Fibroblast of skin of scalp (primary cell): ENCODE data around the gene CDC42BPG.

Experiments used
- DNase-seq: peaks from one replicate; pipeline ENCODE4 v3.0.0-alpha.2; 2013

The CDC42BPG gene

DNA sequence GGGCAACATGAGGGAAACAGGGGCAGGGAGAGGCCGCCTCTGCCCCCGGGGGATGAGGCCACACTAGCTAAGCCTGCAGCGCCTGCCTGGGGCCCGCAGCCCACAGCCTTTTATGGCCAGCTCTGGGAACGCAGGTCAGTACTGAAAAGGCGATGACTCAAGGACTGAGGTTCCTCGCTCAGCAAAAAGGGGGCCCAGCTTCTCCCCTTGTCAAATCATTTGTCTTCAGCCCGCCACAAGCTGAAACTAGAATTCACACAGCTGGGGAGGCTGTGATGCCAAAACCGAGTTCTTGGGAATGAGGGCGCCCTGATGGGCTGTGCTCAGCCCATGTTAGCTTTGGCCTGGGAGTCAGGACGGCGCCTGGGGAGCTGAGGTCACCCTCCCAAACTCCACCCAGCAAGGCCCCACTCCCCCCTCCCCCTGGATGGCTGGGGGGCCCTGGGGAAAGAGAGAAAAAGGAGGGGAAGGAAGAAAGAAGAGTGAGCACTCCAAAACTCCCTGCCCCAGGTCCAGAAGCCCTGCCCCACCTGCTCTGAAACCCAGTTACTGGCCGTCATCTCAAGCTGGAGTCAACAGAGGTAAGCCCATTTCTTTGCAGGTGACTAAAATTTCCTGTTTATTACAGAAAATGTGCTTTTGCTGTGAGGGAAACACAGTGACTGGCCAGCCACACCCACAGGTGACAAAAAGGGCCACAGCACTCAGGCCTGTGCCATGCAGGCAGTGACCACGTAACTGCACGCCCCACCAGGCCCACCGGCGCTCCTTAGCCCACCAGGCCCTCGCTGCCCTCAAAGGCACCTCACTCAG lies 20.2 kb upstream of the CDC42BPG start:
- DNase-seq, result peak; percentile 94

GRCh38 chr11:64864135-64864472 lies 19.7 kb upstream of the CDC42BPG start:
- DNase-seq, result no peak

GRCh38 chr11:64863391-64864060 lies 19.1 kb upstream of the CDC42BPG start:
- DNase-seq, result no peak

DNA sequence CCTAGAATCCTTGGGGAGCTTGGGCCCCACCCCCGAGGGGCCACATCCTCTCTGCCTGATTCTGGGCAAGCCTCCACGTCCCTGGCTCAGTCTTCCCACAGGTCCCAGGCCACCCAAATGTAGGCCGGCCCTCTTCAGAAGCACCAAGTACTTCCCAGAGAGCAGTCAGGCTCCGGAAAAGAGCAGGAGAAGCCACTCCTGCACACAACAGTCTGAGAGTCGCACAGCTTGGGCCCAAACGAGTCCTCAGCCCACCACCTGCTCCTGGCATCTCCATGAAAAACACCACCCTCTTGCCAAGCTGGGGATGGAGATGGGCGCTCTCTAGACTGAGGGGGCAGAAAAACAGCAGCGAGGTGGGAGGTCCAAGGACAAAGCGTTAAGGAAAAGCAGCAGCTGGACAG lies 18.5 kb upstream of the CDC42BPG start:
- peak; percentile 45 for DNase-seq

- DNase-seq, result no peak
These were observed 16.9 kb upstream of the CDC42BPG start for GRCh38 chr11:64861227-64861975.

DNA sequence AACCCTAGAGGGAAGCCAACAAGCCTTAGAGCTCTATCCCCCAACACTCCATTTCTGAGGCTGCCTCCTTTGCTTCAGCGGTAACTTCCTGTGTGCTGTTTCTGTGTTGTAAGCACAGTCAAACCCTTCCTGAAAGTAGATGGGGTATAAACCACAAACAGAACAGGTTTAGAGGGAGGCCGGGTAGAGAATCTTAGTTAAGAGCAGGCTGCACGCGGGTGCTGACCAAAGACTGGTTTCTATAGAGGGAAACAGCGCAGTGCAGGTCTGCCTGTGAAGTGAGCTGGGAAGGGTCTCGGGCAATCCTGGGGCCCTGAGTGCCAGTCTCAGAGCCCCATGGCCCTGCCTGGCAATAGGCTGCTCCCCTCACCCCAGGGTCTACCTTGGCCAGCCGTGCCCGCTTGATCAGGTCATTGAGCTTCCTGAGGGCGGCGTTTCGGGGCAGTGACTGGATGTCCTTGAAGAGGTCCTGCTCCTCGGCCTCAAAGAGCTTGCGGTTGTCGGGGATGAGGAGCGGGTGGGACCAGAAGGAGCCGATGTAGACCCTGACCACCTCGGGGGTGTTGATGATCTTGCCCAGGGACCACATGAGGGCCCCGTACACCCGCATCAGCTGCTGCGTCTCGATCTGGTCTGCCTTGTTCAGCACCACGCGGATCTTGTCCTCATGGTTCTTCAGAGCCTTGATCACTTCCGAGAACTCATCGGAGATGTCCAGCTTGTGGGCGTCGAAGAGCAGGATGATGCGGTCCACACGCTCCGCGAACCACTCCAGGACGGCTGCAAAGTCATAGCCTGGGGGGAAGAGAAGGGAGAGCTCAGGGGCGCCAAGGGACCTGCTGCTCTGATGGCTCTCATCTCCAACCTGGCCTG lies 15.3 kb upstream of the CDC42BPG start:
- no peak for DNase-seq

GRCh38 chr11:64858467-64859263 lies 14.2 kb upstream of the CDC42BPG start:
- no peak for DNase-seq

DNA sequence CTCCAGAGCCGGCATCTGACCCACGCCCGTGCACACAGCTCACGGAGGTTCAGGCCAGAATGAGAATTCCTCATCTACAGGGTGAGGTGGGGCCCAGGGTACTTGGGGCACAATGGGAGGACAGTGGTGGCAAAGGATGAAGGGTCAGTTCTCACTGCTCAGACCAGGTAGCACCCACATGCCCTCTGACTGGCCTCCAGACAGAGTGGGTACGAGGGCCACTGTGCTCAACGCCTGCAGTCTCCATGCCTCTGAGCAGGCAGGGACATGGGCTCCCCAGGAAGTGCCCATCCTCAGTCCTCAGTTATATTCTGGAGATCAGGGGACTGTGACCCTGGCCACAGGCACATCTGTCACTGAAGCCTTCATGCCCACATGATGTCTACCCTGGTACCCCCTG lies 13.0 kb upstream of the CDC42BPG start:
- DNase-seq, result no peak

DNA sequence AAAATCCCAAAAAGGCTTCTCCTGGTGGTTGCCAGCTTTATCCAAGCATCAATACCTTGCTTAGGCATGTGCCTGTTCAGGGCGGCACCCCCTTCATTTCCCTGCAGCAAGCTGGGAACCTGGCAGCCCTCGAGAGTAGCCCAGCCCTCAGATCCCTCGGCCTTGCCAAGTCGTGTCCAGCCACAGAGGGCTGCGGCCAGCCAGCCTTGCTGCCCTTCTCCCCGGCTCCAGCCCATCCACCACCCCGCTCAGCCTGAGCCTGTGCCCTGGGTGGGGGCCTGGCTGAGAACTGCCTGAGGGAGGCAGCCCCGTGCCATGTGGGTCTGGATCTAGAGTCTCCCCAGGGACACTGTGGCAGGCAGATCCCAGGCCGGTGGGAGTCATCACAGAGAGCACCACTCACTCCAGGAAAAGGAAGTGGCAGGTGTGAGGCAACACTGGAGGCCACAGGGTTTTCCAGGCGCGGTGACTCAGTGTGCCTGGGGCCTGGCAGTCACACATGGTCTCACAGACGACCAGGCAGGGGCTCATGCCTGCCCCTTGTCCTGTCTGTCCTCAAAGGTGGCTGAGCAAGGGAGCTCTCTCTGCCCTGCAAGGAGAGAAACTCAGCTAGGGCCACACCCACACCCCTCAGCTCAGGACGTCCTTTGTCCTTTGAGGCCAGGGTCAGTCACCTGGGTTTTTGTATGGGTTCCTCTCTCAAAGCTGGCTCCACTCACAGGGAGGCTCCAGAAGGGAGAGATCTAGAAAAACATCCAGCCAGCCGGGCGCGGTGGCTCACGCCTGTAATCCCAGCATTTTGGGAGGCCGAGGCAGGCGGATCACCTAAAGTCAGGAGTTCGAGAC lies 12.2 kb upstream of the CDC42BPG start:
- peak; percentile 77 for DNase-seq

DNA sequence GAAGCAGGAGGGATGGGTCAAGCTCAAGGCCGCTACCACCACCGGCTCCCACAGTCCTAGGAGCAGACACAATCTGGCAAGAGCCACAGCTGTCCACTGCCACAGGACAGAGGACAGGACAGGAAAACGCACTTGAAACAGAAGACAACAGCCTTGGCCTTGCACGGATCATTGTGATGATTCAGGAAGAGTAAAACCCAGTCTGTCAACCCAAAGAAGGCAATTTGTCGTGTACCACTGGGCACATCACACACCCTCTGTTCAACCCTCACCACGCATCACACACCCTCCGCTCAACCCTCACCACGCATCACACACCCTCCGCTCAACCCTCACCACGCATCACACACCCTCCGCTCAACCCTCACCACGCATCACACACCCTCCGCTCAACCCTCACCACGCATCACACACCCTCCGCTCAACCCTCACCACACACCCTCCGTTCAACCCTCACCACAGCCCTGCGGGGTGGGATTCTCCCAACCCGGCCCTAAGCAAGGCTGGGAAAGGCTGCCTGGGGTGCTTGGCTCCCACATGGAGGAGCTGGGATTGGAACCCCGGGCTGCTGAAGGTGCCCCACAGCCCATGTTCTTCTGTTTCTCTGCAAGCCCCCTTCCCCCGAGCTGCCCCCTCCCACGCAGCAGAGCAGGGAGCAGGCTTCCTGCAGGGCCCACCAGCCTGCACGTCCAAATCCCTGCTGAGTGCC lies 11.3 kb upstream of the CDC42BPG start:
- no peak for DNase-seq

DNA sequence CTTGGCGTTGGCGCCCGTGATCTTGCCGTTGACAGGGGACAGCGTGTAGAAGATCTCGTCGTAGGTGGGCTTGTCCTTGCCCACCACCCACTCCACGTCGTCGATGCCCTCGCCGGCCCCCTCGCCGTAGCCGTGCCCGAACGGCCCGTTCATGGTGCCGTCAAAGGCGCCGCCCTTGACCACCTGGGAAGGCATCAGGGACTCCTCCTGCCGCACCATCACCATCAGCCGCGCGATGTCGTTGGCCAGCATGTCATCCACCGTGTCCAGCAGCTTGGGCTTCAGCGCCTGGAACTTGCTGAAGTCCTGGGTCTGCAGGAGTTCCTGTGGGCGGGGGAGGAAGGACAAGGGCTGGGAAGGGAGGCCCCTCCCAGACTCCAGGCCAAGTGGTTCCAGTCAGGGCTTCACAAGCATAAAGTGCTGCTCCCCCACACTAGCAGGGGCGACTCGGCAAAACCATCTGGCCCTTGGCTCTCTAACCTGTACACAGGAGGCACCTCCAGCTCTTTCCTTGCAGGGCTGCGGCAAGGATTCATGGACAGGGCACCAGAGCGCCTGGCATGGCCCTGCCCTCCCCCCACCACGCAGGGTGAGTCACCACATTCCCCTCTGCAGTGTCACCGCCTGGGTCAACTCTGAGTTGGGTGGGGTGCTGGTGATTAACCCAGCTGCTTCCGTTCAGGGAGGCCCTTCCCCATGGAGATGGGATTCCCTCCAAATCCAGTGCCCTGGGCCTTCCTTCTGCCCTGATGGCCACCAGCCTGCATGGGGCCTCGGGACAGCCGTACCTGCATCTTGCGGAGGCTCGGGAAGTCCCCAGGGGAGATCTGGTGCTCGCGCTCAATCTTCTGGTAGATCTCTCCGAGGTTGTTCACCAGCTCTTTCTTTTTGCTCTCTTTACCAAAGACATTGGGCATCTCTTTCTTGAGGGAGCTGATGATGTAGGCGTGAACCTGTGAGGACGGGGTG lies 10.4 kb upstream of the CDC42BPG start:
- peak; percentile 94 for DNase-seq

- no peak for DNase-seq
These were observed 9.7 kb upstream of the CDC42BPG start for GRCh38 chr11:64854157-64854533.

GRCh38 chr11:64853709-64854108 lies 9.3 kb upstream of the CDC42BPG start:
- no peak for DNase-seq

GRCh38 chr11:64852804-64853509 lies 8.5 kb upstream of the CDC42BPG start:
- no peak for DNase-seq

DNA sequence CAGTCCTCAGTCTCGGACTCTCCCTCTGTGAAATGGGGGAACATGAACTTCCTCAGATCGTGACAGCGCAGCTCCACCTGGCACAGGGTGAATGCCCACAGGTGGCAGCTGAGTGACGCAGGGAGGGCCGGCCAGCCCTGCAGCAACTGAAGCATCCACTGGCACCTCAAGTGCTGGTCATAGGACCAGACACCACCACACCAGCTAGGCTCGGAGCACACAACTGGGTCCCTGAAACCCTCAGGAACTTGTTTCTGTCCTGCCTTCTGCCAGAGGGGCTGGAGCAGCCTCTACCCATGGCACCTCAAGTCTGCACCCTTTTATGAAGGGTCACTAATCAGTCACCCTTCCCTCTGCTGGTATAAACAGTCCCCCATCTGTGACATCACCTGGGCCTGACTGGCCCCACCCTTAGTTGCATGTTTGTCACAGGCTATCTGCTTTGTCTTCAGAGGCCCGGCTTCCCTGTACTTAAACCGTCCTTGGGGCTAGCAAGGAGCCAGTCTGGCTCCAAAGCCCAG lies 7.4 kb upstream of the CDC42BPG start:
- DNase-seq, result no peak

DNA sequence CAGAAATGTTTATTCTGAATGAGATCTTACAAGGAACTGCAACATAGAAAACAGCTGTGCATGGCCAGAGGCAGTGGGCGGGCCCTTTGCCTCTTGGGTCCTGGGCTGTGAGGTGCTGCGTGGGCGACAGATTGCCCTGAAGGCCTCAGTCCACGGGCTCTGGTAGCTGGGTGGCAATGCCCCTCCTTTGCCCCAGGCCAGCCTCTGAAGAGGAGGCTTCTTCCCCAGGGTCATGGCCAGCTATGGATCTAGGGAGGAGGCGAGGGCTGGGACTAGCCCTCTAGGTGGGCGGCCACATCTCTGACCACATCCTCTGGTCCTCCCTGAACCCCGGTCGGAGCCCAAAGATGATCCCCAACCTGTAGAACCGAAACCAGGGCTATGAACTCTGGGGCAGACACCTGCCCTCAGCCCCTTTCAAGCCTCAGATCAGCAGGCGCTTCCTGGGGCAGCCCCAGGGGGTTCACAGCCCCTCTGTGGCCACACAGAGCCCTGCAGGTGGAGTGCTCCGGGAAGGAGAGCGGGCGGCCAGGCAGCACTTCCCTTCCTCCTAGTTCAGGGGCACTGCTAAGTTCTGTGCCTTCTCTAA lies 6.6 kb upstream of the CDC42BPG start:
- no peak for DNase-seq

- peak; percentile 35 for DNase-seq
These were observed 5.3 kb upstream of the CDC42BPG start for GRCh38 chr11:64849598-64850356.
